IPS-20b (cell line): ENCODE data around the gene SRRM3.
A peak's percentile ranks its signal among the peaks of the same experiment; 100 is the strongest.
"Not testable (repeated sequence)": the region's sequence is repeated elsewhere in the genome, so short reads cannot be mapped to it uniquely, and the experiment has no call there.

Experiments
- H3K27ac ChIP-seq: one replicate; pipeline ENCODE4 v1.5.1; 2013; ENCODE audit warnings: low read length
- H3K27me3 ChIP-seq: 2 replicates; pipeline ENCODE4 v1.6.1; 2013; ENCODE audit warnings: mild to moderate bottlenecking, low read length, inconsistent platforms; ENCODE audit not compliant: insufficient read depth
- H3K36me3 ChIP-seq: 2 replicates; pipeline ENCODE4 v1.6.1; 2013; ENCODE audit warnings: low read depth, mild to moderate bottlenecking, inconsistent platforms, low read length, moderate library complexity; ENCODE audit not compliant: insufficient read depth
- H3K4me1 ChIP-seq: 2 replicates; pipeline ENCODE4 v1.6.1; 2013; ENCODE audit warnings: mild to moderate bottlenecking, control low read depth, inconsistent platforms, low read length, moderate library complexity; ENCODE audit not compliant: insufficient read depth
- H3K4me3 ChIP-seq: 2 replicates; pipeline ENCODE4 v1.5.1; 2013; ENCODE audit warnings: mild to moderate bottlenecking, low read length, inconsistent platforms
- H3K9ac ChIP-seq: 2 replicates; pipeline ENCODE4 v1.6.1; 2013; ENCODE audit warnings: low read depth, mild to moderate bottlenecking, inconsistent platforms, low read length, moderate library complexity
- H3K9me3 ChIP-seq: 2 replicates; pipeline ENCODE4 v1.6.1; 2013; ENCODE audit warnings: mild to moderate bottlenecking, low read depth, low read length, inconsistent platforms; ENCODE audit not compliant: insufficient read depth

The SRRM3 gene, protein sequence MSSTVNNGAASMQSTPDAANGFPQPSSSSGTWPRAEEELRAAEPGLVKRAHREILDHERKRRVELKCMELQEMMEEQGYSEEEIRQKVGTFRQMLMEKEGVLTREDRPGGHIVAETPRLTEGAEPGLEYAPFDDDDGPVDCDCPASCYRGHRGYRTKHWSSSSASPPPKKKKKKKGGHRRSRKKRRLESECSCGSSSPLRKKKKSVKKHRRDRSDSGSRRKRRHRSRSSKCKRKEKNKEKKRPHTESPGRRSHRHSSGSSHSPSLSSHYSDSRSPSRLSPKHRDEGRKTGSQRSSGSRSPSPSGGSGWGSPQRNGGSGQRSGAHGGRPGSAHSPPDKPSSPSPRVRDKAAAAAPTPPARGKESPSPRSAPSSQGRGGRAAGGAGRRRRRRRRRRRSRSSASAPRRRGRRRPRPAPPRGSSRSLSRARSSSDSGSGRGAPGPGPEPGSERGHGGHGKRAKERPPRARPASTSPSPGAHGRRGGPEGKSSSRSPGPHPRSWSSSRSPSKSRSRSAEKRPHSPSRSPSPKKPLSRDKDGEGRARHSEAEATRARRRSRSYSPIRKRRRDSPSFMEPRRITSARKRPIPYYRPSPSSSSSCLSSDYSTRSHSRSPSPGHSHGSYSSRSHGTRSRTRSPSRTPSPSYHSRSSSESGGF

DNA sequence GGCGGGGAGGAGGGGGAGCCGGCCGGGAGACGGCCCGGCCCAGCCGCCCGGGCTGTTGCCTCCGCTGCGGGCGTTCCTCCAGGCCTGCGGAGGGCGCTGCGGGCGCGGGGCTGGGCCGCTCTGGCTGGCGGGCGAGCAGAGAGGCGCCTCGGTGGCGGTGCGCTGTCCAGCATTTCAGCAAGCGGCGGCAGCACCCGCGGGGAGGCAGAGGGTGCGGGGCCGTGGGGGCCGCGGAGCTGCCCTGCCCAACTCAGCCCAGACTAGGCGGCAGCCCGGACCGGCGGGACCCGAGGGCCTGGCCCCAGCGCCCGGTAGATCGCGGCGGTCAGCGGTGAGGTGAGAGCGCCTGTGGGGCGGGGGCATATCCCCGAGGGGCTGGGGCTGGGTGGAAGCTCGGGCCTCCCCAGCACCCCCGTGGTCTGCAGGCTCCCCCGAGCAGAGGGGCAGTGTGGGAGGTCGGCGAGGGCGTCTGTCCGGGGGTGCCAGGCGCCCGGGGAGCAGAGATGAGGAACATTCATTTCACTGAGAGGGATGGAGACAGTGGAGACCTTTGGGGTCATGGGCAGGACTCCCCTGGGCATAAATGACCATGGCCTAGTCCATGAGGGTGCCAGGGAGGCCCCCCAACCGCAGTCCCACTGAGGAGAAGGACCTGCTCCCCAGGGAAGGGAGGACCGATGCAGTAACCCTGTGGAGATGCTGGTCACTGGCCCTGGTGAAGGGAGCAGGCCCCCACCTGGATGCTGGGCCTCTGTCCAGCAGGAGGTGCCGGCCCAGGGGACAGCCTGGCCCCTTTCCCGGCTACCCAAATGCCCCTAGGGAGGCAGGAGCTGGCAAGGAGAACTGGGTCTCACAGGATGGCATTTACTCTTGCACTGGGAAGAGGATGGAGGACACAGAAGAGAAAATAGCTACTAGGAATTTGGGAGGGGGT, at the start of gene SRRM3:
SRRM3 (plus strand) TSS at position 165 of the 934 bp plus-strand sequence. CDS start 33,171 bp downstream, outside the sequence.
- Histone ChIP-seq H3K4me1 (no peaks in the 10 kb centered on the region; the same call in 1 of the 2 replicates), H3K36me3 (no peaks in the 10 kb centered on the region), H3K4me3 (peak within 1 kb of the TSS; percentile 61), H3K9me3 (no peaks in the 10 kb centered on the region), H3K27me3 (peaks cover 22% of the 10 kb centered on the region; the same call in 1 of the 2 replicates), H3K9ac (no peak within 1 kb of the TSS), H3K27ac (no peak within 1 kb of the TSS)

DNA sequence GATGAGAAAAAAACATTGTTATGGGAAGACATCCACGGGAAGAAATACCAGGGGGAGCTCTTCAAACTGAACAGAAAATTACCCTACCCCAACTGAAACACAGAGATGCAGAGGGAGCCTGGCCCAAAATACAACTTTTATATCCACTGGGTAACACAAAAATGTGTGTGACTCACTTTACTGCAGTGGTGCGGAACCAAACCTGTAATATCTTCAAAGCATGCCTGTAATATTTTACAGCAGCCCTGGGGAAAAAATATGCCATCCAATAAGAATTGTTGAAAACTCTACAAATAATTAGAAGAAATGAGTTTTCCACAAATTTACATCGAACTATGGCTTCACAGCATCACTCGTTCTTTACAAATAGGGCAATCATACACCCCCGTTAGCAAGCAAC, 49.8 kb upstream of the SRRM3 start:
- Histone ChIP-seq H3K27ac (no peak overlapping the region), H3K4me3 (no peak overlapping the region), H3K27me3 (no peaks in the 10 kb centered on the region), H3K4me1 (no peaks in the 10 kb centered on the region), H3K9me3 (no peaks in the 10 kb centered on the region), H3K36me3 (no peaks in the 10 kb centered on the region), H3K9ac (no peak overlapping the region)

DNA sequence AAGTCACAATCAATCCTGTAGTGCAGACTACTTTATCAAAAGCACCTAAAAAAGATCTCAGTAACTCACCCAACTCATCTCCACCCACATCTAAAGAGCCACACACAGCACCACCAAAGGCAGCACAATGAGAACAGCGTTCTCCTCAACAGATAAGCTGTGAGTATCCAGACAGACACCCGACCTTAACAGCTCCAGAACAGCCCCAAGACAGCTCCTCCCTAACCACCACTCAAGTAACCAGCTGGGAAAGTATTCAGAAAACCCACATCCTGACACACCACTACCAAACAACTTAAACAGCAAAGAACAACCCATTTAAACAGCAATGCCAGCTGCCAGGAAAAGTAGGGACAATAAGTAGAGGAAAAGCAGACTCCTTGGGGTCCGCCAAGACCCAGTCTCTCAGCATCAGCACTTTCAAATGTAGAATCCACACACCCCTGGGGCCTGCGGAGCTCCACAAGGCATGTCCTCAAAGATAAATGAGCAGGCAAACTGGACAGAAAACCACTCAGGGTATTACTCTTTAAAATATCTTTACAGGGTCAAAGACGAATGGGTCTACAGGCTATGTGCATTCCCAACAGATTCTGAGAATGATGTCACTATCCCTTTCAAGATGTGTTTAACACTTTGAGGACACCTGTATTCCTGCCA, 48.0 kb upstream of the SRRM3 start:
- not testable (repeated sequence) for H3K27me3 ChIP-seq, H3K27ac ChIP-seq, H3K4me3 ChIP-seq, H3K4me1 ChIP-seq, H3K9ac ChIP-seq, H3K36me3 ChIP-seq, H3K9me3 ChIP-seq

DNA sequence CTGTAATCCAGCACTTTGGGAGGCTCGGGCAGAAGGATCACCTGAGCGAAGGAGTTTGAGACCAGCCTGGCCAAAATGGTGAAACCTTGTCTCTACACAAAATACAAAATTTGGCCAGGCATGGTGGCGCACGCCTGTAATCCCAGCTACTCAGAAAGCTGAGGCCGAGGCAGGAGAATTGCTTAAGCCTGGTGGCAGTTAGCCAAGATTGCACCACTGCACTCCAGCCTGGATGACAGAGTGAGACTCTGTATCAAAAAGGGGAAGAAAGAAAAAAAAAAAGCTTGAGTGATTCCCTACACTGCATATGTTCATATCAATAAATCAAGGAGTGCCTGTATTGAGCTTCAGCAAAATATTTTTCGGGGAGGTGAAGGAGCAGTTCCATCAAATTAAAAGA, 45.8 kb upstream of the SRRM3 start:
- no peaks in the 10 kb centered on the region; the same call in 1 of the 2 replicates for H3K36me3 ChIP-seq
- no peak overlapping the region for H3K9ac ChIP-seq
- H3K27me3 ChIP-seq: no peaks in the 10 kb centered on the region

DNA sequence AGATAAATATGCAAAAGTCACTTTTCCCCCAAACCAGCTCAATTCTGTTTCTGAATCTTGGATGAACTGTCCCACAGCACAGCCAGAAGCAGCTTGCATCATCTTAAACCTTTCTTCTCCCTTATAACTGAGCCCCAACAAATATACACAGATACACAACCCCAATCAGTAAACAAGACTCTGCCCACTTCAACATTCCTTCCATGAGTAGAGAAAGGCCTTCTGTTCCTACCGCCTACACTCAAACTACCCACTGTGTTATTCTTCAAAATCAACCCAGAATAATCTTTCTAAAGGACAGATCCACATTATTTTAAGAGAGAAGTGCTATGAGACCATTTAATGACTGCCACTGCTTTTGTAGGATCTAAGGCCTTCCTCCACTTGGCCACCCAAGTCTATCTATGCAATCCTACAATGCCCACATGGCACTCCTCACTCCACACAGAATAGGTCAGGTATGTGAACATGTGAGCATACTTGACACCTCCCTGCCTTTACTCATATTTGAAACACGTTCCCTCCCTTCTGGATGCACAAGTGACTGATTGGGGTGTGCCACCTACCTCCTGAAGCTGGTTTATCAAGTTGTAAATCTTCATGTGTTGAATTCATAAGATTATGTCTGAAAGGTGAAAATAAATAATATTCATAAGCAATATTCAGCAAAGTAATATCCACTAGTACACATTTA, 44.6 kb upstream of the SRRM3 start:
- H3K9ac ChIP-seq, H3K4me3 ChIP-seq, H3K36me3 ChIP-seq, H3K9me3 ChIP-seq, H3K4me1 ChIP-seq, H3K27ac ChIP-seq, H3K27me3 ChIP-seq: not testable (repeated sequence)

More for the DNA sequence above, 45.8 kb upstream of the SRRM3 start:
- Histone ChIP-seq H3K9me3 (no peaks in the 10 kb centered on the region), H3K27ac (no peak overlapping the region), H3K4me3 (no peak overlapping the region), H3K4me1 (no peaks in the 10 kb centered on the region)

DNA sequence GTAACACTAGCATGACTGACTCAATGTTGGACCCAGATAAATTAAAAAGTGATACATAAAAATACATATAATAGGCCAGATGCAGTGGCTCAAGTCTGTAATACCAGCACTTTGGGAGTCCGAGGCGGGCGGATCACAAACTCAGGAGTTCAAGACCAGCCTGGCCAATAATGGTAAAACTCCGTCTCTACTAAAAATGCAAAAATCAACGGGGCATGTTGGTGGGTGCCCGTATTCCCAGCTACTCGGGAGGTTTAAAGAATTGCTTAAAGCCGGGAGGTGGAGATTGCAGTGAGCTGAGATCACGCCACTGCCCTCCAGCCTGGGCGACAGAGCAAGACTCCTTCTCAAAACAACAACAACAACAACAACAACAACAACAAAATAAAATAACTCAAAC, 43.3 kb upstream of the SRRM3 start:
- not testable (repeated sequence) for H3K27ac ChIP-seq, H3K4me3 ChIP-seq, H3K9me3 ChIP-seq, H3K9ac ChIP-seq, H3K27me3 ChIP-seq, H3K4me1 ChIP-seq, H3K36me3 ChIP-seq

DNA sequence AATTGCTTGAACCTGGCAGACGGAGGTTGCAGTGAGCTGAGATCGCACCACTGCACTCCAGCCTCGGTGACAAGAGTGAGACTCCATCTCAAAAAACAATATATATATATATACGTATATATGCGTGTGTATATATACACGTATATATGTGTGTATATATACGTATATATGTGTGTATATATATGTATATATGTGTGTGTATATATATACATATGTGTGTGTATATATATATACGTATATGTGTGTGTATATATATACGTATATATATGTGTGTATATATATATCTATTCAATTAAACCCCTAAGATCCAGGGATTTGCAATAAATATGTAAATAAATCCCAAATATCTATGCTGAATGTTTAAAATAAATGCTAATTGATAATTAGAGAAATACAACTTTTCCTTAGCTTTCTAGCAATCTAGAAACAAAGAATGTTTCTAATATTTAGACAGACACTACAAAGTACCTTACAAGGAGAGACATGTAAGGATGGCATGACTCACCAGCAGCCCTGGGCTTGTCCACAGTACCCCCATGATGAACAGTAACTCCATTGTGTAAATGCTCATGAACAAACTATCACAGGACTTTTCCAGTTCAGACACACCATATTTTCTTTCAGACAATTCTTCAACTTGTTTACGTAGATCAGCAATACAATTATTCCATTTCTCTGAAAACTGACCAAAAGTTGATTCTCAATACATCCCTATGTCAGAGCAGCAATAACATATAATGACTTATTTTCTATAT, 39.1 kb upstream of the SRRM3 start:
- not testable (repeated sequence) for H3K9me3 ChIP-seq, H3K27me3 ChIP-seq, H3K36me3 ChIP-seq, H3K4me1 ChIP-seq
- Histone ChIP-seq H3K4me3 (peak overlapping the region; percentile 34; the same call in 1 of the 2 replicates), H3K27ac (peak overlapping the region; percentile 93), H3K9ac (peak overlapping the region; percentile 74; the same call in 1 of the 2 replicates)

DNA sequence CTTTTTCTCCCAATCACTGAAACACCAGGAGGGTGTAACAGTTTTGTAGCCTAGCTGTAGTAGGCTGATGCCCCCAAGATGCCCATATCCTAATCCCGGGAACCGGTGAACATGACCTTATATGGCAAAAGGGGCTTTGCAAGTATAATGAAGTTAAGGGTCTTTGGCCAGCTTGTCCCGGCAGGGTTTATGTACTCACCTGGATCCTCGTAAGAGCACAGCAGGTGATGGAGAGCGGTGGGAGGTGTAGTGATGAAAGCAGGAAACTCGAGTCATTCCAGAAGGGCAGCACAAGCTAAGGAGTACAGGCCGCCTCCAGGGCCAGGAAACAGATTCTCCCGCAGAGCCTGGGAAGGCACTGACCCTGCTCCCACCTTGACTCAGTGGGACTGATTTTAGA, 37.9 kb upstream of the SRRM3 start:
- H3K9ac ChIP-seq: peak overlapping the region; percentile 74
- H3K4me1 ChIP-seq, H3K9me3 ChIP-seq, H3K27me3 ChIP-seq, H3K36me3 ChIP-seq: not testable (repeated sequence)
- H3K27ac ChIP-seq: peak overlapping the region; percentile 84
- H3K4me3 ChIP-seq: peak overlapping the region; percentile 50; the same call in 1 of the 2 replicates

DNA sequence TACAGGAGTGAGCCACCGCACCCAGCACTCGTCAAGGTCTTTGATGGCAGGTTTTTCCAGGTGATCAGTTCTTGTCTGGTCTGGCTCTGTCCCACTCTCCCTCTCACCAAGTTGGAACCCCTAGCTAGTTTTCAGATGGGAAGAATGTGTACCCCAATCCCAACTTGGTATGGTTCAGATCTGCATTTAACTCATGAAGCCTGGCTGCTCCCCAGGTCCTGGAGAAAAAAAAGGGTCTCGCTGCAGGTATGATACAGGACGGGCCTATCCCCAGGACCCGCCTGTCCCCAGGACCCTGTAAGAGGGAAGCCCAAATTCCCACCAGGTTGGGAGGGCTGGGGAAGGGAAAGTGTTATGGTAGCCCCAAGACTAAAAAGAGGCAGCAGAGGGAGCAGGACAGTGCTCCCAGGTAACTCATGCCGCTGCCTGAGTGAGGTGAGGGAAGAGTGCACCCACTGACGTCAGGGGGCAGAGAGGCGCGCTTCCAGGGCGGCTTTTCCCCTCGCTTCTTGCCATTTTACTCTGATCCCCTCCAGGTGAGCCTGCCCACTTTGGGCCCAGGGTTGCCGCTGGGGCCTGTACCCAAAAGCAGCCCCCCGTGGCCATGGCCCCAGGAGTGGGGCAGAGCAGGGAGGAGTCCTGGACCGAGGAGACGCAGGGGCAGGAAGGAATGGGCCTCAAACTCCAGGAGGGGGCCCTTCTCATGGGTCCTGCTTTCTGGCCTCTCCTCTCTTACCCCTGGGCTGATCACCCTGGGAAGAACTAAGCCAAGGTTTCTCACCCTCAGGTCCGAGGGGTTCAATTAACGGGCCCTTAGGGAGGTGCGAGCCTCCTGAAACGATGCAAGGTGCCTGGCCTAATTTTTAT, 36.4 kb upstream of the SRRM3 start:
- Histone ChIP-seq H3K9ac (peak overlapping the region; percentile 71; the same call in 1 of the 2 replicates), H3K9me3 (no peaks in the 10 kb centered on the region), H3K27ac (peak overlapping the region; percentile 87), H3K4me1 (peaks cover 10% of the 10 kb centered on the region; the same call in 1 of the 2 replicates), H3K36me3 (no peaks in the 10 kb centered on the region; the same call in 1 of the 2 replicates), H3K27me3 (no peaks in the 10 kb centered on the region), H3K4me3 (no peak overlapping the region)
